Nephron progenitor cell (in vitro differentiated cells): ENCODE data around the gene PTBP2.

Source experiments
- DNase-seq: peaks from one replicate; pipeline ENCODE4 v3.0.0; 2021
- H3K27ac Mint-ChIP-seq: 2 replicates; pipeline ENCODE4 v1.8.0; 2021; ENCODE audit warnings: mild to moderate bottlenecking, moderate library complexity, mixed read lengths
- H3K27me3 Mint-ChIP-seq: 2 replicates; pipeline ENCODE4 v1.8.0; 2021; ENCODE audit warnings: mild to moderate bottlenecking, low read depth, mixed read lengths; ENCODE audit not compliant: poor library complexity
- H3K36me3 Mint-ChIP-seq: 2 replicates; pipeline ENCODE4 v1.8.0; 2021; ENCODE audit warnings: low read depth, mixed read lengths
- H3K4me1 Mint-ChIP-seq: 2 replicates; pipeline ENCODE4 v1.8.0; 2021; ENCODE audit warnings: mixed read lengths
- H3K4me3 Mint-ChIP-seq: 2 replicates; pipeline ENCODE4 v1.8.0; 2021; ENCODE audit warnings: mild to moderate bottlenecking, moderate library complexity, mixed read lengths
- H3K9me3 Mint-ChIP-seq: 2 replicates; pipeline ENCODE4 v1.8.0; 2021; ENCODE audit warnings: mild to moderate bottlenecking, moderate library complexity, mixed read lengths
- TF ChIP-seq, protein P1 (sequence below): fragments of 200-600 bp; sonication (generic); IDR thresholded peaks from 2 replicates; pipeline ENCODE4 v1.5.0; 2021; ENCODE audit warnings: antibody characterized with exemption

PTBP2 gene

DNA sequence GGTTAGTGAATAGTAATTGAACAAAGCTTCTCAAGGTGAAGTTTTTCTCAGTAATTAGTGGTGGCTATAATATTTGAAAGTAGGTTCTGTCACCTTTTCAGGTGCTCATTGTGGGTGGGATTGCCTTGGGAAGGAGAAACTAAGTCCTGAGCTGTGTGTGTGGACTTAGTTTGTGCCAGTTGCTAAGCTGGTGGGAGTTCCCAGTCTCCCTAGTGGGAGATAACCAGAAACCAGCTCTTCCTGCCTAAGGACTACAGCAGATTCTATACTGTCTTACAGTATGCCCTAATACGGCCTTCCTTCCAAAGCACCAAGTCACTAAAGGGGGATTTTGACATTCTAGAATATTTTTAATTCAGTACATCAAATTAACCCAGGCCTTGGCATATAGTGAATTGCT, 94.3 kb downstream of the PTBP2 start:
- H3K9me3 Mint-ChIP-seq, result no peaks in the 10 kb centered on the region
- no peak for DNase-seq
- H3K4me3 Mint-ChIP-seq, result no peak overlapping the region
- H3K27ac Mint-ChIP-seq, result peak overlapping the region; percentile 57
- peaks cover 12% of the 10 kb centered on the region for H3K4me1 Mint-ChIP-seq
- H3K36me3 Mint-ChIP-seq, result peaks cover 33% of the 10 kb centered on the region
- TF ChIP-seq, protein P1, sequence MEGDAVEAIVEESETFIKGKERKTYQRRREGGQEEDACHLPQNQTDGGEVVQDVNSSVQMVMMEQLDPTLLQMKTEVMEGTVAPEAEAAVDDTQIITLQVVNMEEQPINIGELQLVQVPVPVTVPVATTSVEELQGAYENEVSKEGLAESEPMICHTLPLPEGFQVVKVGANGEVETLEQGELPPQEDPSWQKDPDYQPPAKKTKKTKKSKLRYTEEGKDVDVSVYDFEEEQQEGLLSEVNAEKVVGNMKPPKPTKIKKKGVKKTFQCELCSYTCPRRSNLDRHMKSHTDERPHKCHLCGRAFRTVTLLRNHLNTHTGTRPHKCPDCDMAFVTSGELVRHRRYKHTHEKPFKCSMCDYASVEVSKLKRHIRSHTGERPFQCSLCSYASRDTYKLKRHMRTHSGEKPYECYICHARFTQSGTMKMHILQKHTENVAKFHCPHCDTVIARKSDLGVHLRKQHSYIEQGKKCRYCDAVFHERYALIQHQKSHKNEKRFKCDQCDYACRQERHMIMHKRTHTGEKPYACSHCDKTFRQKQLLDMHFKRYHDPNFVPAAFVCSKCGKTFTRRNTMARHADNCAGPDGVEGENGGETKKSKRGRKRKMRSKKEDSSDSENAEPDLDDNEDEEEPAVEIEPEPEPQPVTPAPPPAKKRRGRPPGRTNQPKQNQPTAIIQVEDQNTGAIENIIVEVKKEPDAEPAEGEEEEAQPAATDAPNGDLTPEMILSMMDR, result no peak
- H3K27me3 Mint-ChIP-seq, result no peaks in the 10 kb centered on the region

DNA sequence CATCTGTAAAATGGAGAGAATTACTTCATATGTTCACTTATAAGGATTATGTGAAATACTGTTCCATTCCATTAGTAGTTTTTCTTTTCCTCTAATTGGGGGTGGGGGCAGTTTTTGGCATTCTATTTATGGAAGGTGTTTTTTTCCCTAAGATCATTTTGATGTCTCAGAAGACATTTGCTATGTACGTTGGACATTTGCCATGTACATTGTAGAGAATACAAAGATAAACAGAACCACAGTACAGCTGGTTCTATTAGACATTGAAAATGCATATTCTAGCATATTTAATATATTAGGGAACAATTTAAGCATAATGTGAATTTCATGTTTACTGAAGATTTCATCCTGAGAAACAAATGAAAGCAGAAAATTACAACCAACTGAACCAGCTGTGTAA, 98.5 kb downstream of the PTBP2 start:
- Mint-ChIP-seq H3K27ac (no peak overlapping the region), H3K36me3 (peaks cover 11% of the 10 kb centered on the region)
- no peak for DNase-seq

DNA sequence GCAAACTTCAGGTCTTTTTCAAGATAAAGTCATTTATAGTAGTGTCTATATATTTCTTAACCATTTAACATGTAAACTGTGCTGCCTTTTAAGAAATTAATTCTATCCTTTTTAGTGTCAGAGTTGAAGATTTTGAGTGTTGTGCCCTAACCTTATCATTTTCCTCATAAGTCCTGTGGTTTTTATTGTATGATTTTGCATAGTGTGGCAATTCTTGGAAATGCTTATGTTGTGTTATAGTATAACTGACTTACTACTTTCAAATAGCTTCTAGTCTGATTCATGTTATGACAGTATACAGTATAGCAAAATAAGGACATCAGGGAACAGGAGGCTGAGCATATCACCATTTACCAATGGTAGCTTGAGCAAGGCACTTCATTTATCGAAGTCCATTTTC, 99.1 kb downstream of the PTBP2 start:
- no peak overlapping the region for H3K4me3 Mint-ChIP-seq
- H3K27me3 Mint-ChIP-seq, result no peaks in the 10 kb centered on the region
- H3K9me3 Mint-ChIP-seq, result no peaks in the 10 kb centered on the region
- TF ChIP-seq, protein P1, result no peak
- no peak for DNase-seq
- H3K4me1 Mint-ChIP-seq, result peaks cover 3% of the 10 kb centered on the region
- H3K36me3 Mint-ChIP-seq, result peaks cover 11% of the 10 kb centered on the region
- H3K27ac Mint-ChIP-seq, result no peak overlapping the region

More for the DNA sequence above, 98.5 kb downstream of the PTBP2 start:
- TF ChIP-seq, protein P1, result no peak
- H3K4me3 Mint-ChIP-seq, result no peak overlapping the region
- H3K27me3 Mint-ChIP-seq, result no peaks in the 10 kb centered on the region
- H3K4me1 Mint-ChIP-seq, result peaks cover 5% of the 10 kb centered on the region
- no peaks in the 10 kb centered on the region for H3K9me3 Mint-ChIP-seq

DNA sequence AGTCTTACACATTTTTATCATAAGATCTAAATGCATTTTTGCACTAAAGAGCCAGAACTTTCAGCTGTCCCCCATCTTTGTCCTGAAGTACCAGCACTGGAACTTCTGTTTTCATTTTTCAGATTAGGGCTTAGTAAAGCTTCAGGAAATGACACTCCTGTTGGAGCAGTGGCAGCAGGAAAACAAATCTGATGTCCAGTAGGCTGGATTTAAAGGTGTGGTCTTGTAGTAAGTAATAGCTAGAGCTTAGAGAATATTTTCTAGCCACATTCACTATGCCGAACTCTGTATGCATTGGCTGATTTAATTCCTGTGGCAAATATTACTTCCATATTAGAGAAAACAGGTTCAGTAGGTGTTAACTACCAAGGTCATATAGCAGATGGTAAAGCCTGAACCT, 103.6 kb downstream of the PTBP2 start:
- Mint-ChIP-seq H3K9me3 (no peaks in the 10 kb centered on the region), H3K4me1 (peaks cover 3% of the 10 kb centered on the region), H3K27ac (no peak overlapping the region), H3K4me3 (no peak overlapping the region), H3K27me3 (no peaks in the 10 kb centered on the region), H3K36me3 (peaks cover 11% of the 10 kb centered on the region)
- TF ChIP-seq, protein P1, result no peak
- DNase-seq, result no peak

DNA sequence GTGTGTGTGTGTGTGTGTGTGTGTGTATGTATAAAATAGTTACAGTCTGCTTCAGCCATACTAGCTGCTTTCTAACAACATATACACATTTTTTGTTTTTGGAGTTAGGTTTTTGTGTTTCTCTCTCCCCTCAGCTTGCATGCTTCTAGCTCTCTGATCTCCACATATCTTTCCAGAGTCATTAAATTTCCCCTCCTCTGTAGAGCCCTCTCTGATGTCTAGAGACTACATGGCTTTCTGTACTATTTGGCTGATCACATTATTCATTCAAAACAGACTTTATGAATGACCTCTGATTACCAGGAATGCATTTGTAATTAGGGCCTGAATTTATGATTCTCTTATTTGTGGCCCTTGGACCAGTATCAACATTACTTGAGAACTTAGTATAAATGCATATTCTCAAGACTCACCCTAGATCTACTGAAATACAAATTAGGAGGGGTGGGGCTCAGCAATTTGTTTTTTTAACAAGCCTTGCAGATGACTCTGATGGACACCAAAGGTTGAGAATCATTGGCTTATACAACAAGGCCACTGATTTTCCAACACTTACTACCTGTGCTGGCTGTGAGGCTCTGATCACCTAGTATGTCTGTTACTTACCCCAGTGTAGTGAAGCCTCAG, 104.5 kb downstream of the PTBP2 start:
- Mint-ChIP-seq H3K4me1 (peaks cover 3% of the 10 kb centered on the region), H3K4me3 (no peak overlapping the region), H3K27me3 (no peaks in the 10 kb centered on the region), H3K36me3 (peaks cover 7% of the 10 kb centered on the region), H3K9me3 (no peaks in the 10 kb centered on the region), H3K27ac (peak overlapping the region; percentile 55)
- no peak for DNase-seq
- TF ChIP-seq, protein P1, result no peak

DNA sequence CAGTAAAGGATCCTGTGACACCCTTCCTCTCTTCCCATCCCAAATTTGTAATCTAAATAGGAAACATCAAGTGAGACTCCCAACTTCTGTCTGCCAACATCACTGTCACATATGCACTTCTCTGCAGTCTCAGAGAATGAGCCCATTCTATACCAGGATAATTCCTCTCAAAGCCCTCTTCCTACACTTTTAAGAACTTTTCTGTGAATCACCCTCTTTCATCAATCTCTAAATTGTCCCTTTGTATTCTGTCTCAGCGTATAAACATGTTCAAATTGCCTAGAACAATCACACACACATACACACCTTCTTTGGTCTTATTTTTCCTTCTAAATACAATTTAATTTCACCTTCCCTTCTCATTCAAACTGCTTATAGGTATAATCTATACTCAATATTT, 111.8 kb downstream of the PTBP2 start:
- H3K27me3 Mint-ChIP-seq, result peaks cover 3% of the 10 kb centered on the region
- no peaks in the 10 kb centered on the region for H3K9me3 Mint-ChIP-seq
- H3K4me1 Mint-ChIP-seq, result no peaks in the 10 kb centered on the region
- no peaks in the 10 kb centered on the region for H3K36me3 Mint-ChIP-seq
- TF ChIP-seq, protein P1, result no peak
- no peak overlapping the region for H3K4me3 Mint-ChIP-seq
- no peak overlapping the region for H3K27ac Mint-ChIP-seq
- no peak for DNase-seq
